Astrocyte (in vitro differentiated cells and primary cell): ENCODE data around the gene WDR27. TPM values are rescaled to one million over a fixed set of nuclear protein-coding genes. Genes with fewer than 3 reads are reported as not detected.

Source experiments
- DNase-seq: peaks from one replicate; pipeline ENCODE4 v3.0.0-alpha.2; 2010; ENCODE audit warnings: low read depth
- FAIRE-seq: peaks from 2 replicates; lab custom pipeline; 2011; peaks lifted over from hg19 to GRCh38; lab: Jason Lieb, UNC
- H2AFZ ChIP-seq: 2 replicates; pipeline ENCODE4 v1.6.0; 2012; ENCODE audit warnings: low read depth, low read length, inconsistent platforms
- H3K27ac ChIP-seq: 2 replicates; pipeline ENCODE4 v1.5.1; 2011; ENCODE audit warnings: low read depth, low read length, inconsistent platforms
- H3K27me3 ChIP-seq: 2 replicates; pipeline ENCODE4 v1.6.0; 2011; ENCODE audit warnings: low read length, inconsistent platforms; ENCODE audit not compliant: insufficient read depth
- H3K36me3 ChIP-seq: 2 replicates; pipeline ENCODE4 v1.5.1; 2011; ENCODE audit warnings: low read length, inconsistent platforms; ENCODE audit not compliant: insufficient read depth
- H3K4me1 ChIP-seq: 2 replicates; pipeline ENCODE4 v1.5.1; 2011; ENCODE audit warnings: low read length, inconsistent platforms; ENCODE audit not compliant: insufficient read depth
- H3K4me2 ChIP-seq: 2 replicates; pipeline ENCODE4 v1.6.0; 2012; ENCODE audit warnings: low read length, inconsistent platforms
- H3K4me3 ChIP-seq: 2 replicates; pipeline ENCODE4 v1.5.1; 2011; ENCODE audit warnings: low read depth, mild to moderate bottlenecking, low read length, inconsistent platforms; ENCODE audit not compliant: insufficient read depth
- H3K79me2 ChIP-seq: 2 replicates; pipeline ENCODE4 v1.6.0; 2012; ENCODE audit warnings: mild to moderate bottlenecking, low read length, inconsistent platforms; ENCODE audit not compliant: insufficient read depth
- H3K9ac ChIP-seq: 2 replicates; pipeline ENCODE4 v1.6.0; 2012; ENCODE audit warnings: mild to moderate bottlenecking, low read length, inconsistent platforms
- H3K9me3 ChIP-seq: 2 replicates; pipeline ENCODE4 v1.5.1; 2012; ENCODE audit warnings: low read depth, mild to moderate bottlenecking, low read length, inconsistent platforms; ENCODE audit not compliant: insufficient read depth
- H4K20me1 ChIP-seq: 2 replicates; pipeline ENCODE4 v1.6.0; 2012; ENCODE audit warnings: low read length, inconsistent platforms; ENCODE audit not compliant: insufficient read depth
- H3K27ac Mint-ChIP-seq: one replicate; pipeline ENCODE4 v1.8.0; 2021; ENCODE audit warnings: mild to moderate bottlenecking, mixed read lengths; ENCODE audit not compliant: unreplicated experiment
- H3K27me3 Mint-ChIP-seq: one replicate; pipeline ENCODE4 v1.8.0; 2021; ENCODE audit warnings: low read depth, mixed read lengths; ENCODE audit not compliant: unreplicated experiment
- H3K36me3 Mint-ChIP-seq: one replicate; pipeline ENCODE4 v1.8.0; 2021; ENCODE audit warnings: low read depth, mixed read lengths; ENCODE audit not compliant: unreplicated experiment
- H3K4me1 Mint-ChIP-seq: one replicate; pipeline ENCODE4 v1.8.0; 2021; ENCODE audit warnings: low read depth, mixed read lengths; ENCODE audit not compliant: unreplicated experiment
- H3K4me3 Mint-ChIP-seq: one replicate; pipeline ENCODE4 v1.8.0; 2021; ENCODE audit warnings: mild to moderate bottlenecking, moderate library complexity, mixed read lengths; ENCODE audit not compliant: unreplicated experiment
- H3K9me3 Mint-ChIP-seq: one replicate; pipeline ENCODE4 v1.8.0; 2021; ENCODE audit warnings: mild to moderate bottlenecking, mixed read lengths; ENCODE audit not compliant: unreplicated experiment
- EZH2 ChIP-seq: IDR thresholded peaks from 2 replicates; pipeline ENCODE4 v1.6.1; 2012; ENCODE audit warnings: mild to moderate bottlenecking, low read length, inconsistent platforms; ENCODE audit not compliant: insufficient read depth
- total RNA-seq: library from RNA; stranded (reverse); gene quantifications from 2 replicates; pipeline ENCODE4 v1.2.1, GENCODE V29; 2021
- TF ChIP-seq, protein P1 (sequence below): IDR thresholded peaks from 2 replicates; pipeline ENCODE4 v1.5.1; 2011; ENCODE audit warnings: low read depth, mild to moderate bottlenecking, inconsistent platforms, low read length, moderate library complexity; ENCODE audit not compliant: insufficient read depth

WDR27 gene
- total RNA-seq, 1 donor from 2014 or later: 31.2 TPM

DNA sequence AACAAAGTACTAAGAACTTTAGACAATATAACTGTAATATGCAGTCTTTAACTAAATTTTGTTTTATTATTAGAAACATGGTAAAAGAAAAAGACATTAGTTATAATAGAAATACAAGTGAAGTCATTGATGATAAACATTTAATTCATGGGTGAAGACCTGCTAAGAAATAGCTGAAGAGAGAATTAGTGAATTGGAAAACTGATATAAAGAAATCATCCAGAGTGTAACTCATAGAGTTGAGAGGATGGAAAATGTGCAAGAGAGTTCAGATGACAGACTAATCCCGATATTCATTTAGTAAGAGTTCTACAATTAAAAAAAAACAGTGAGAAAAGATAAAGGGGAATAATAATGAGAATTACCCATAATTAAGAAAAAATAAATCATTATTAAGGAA is 227.5 kb downstream of the WDR27 start:
- Histone ChIP-seq H4K20me1 (no peaks in the 10 kb centered on the region), H3K4me2 (no peak overlapping the region), H3K4me3 (no peak overlapping the region), H2AFZ (no peak overlapping the region), H3K36me3 (no peaks in the 10 kb centered on the region), H3K79me2 (no peaks in the 10 kb centered on the region), H3K9me3 (no peaks in the 10 kb centered on the region), H3K9ac (no peak overlapping the region), H3K27me3 (no peaks in the 10 kb centered on the region), H3K27ac (no peak overlapping the region), H3K4me1 (no peaks in the 10 kb centered on the region)
- Mint-ChIP-seq H3K27me3 (no peaks in the 10 kb centered on the region), H3K9me3 (peaks cover 21% of the 10 kb centered on the region), H3K4me1 (no peaks in the 10 kb centered on the region), H3K36me3 (peaks cover 7% of the 10 kb centered on the region), H3K27ac (no peak overlapping the region), H3K4me3 (no peak overlapping the region)
- no peak for DNase-seq
- no peak for FAIRE-seq
- TF ChIP-seq EZH2: no peak
- TF ChIP-seq, protein P1, sequence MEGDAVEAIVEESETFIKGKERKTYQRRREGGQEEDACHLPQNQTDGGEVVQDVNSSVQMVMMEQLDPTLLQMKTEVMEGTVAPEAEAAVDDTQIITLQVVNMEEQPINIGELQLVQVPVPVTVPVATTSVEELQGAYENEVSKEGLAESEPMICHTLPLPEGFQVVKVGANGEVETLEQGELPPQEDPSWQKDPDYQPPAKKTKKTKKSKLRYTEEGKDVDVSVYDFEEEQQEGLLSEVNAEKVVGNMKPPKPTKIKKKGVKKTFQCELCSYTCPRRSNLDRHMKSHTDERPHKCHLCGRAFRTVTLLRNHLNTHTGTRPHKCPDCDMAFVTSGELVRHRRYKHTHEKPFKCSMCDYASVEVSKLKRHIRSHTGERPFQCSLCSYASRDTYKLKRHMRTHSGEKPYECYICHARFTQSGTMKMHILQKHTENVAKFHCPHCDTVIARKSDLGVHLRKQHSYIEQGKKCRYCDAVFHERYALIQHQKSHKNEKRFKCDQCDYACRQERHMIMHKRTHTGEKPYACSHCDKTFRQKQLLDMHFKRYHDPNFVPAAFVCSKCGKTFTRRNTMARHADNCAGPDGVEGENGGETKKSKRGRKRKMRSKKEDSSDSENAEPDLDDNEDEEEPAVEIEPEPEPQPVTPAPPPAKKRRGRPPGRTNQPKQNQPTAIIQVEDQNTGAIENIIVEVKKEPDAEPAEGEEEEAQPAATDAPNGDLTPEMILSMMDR: no peak

GRCh38 chr6:169473663-169474062 is 228.2 kb downstream of the WDR27 start:
- no peak for FAIRE-seq
- H3K27ac Mint-ChIP-seq: no peak overlapping the region
- no peaks in the 10 kb centered on the region for H3K27me3 Mint-ChIP-seq
- TF ChIP-seq, protein P1: no peak
- no peak for TF ChIP-seq EZH2
- H3K36me3 Mint-ChIP-seq: peaks cover 7% of the 10 kb centered on the region
- H3K9me3 Mint-ChIP-seq: peaks cover 17% of the 10 kb centered on the region
- Histone ChIP-seq H4K20me1 (no peaks in the 10 kb centered on the region), H3K9ac (no peak overlapping the region), H2AFZ (no peak overlapping the region), H3K4me3 (no peak overlapping the region), H3K4me2 (no peak overlapping the region), H3K9me3 (no peaks in the 10 kb centered on the region), H3K36me3 (no peaks in the 10 kb centered on the region), H3K79me2 (no peaks in the 10 kb centered on the region), H3K27ac (no peak overlapping the region), H3K4me1 (no peaks in the 10 kb centered on the region), H3K27me3 (no peaks in the 10 kb centered on the region)
- no peak for DNase-seq
- H3K4me3 Mint-ChIP-seq: no peak overlapping the region
- no peaks in the 10 kb centered on the region for H3K4me1 Mint-ChIP-seq

DNA sequence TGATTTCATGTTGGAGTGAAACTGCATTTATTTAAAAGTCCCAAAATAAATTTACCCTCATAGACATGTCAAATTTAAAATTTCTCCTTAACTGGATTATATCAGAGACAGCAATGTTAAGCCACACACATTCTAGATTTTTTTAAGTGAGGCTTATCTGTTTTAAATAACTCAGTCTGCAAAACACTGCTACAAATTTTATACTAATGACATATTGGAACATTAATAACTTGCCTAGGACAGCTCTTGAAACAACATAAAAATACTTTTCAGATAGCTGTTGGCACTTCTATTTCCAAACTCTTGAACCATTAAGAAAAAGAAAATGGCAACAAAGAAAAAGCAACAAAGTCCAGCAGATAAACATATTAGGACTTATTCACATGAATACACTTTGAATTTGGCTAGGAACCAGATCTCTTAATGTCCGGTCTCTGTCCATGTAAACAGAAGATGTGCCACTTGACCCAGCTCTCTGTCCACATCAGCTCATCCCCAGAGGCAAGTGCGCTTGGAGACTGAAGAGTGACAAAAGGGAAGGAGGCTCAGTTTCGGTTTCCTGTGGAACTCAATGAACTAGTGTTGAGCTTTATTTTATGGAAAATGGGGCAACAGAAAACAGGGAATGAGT is 228.9 kb downstream of the WDR27 start:
- Histone ChIP-seq H3K27me3 (no peaks in the 10 kb centered on the region), H4K20me1 (no peaks in the 10 kb centered on the region), H3K4me1 (no peaks in the 10 kb centered on the region), H3K27ac (no peak overlapping the region), H3K9me3 (no peaks in the 10 kb centered on the region), H3K9ac (no peak overlapping the region), H3K36me3 (no peaks in the 10 kb centered on the region), H2AFZ (no peak overlapping the region), H3K4me3 (no peak overlapping the region), H3K79me2 (no peaks in the 10 kb centered on the region), H3K4me2 (no peak overlapping the region)
- Mint-ChIP-seq H3K9me3 (peaks cover 18% of the 10 kb centered on the region), H3K27me3 (no peaks in the 10 kb centered on the region), H3K36me3 (peaks cover 8% of the 10 kb centered on the region), H3K4me1 (no peaks in the 10 kb centered on the region), H3K4me3 (no peak overlapping the region), H3K27ac (no peak overlapping the region)
- no peak for FAIRE-seq
- TF ChIP-seq, protein P1: no peak
- TF ChIP-seq EZH2: no peak
- no peak for DNase-seq
